Measurements from ENCODE around the gene SLC26A8.
A peak's percentile ranks its signal among the peaks of the same experiment; 100 is the strongest.
"Not testable (repeated sequence)": the region's sequence is repeated elsewhere in the genome, so short reads cannot be mapped to it uniquely, and the experiment has no call there.

The SLC26A8 gene

DNA sequence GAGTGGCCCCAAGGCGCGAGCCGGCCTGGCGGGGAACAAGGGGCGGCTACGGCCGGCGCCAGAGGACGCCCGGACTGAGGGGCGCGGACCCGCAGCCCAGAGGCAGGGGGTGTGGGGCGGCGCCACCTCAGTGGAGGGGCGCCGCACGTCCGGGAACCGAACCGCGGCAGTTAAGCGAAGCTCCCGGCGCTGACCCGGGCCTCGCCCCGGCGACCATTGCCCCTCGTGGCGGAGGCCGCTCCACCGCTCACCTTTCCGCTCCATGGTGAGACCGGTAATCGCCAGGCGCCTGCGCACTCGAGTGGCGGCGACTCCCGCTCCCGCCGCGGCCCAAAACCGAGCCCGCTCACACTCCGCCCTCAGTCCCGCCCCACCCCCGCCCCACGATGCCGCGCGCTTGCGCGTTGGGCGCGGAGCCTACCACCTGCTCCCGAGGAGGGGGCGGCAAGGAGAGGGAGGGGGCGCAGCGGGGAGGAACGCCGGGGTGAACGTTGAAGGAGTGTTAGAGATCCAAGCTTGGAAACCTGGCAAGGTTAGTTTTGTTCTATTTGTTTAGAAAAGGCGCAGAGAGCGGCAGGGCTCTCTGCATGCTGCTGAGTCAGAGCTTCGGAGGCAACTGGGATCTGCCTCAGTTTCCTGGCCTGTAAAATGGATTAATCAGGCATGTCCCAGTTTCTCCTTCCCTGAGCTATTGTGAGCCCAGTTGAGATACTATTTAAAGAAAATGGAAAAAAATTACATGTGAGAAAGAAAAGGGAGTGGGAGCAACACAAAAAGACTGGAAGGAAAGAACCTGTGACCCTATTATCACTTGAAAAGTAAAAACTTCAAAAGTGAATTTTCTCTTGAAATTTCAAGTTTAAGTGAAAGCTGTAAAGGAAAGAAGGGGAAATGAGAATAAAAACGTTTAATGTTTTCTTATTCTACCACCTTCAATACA is 103.4 kb downstream of the SLC26A8 start, which contains the start of gene SRPK1:
Gene SRPK1, minus strand, starts transcription at position 306 of the 940 bp plus-strand sequence. Its CDS starts 42 bp downstream, at position 264.
- no peak for DNase-seq (ENCODE audit: low read depth)
- H3K4me3 ChIP-seq (ENCODE audit: control insufficient read depth, low read depth, low read length) = peak within 1 kb of the TSS; percentile 72
- TF ChIP-seq, protein P1, sequence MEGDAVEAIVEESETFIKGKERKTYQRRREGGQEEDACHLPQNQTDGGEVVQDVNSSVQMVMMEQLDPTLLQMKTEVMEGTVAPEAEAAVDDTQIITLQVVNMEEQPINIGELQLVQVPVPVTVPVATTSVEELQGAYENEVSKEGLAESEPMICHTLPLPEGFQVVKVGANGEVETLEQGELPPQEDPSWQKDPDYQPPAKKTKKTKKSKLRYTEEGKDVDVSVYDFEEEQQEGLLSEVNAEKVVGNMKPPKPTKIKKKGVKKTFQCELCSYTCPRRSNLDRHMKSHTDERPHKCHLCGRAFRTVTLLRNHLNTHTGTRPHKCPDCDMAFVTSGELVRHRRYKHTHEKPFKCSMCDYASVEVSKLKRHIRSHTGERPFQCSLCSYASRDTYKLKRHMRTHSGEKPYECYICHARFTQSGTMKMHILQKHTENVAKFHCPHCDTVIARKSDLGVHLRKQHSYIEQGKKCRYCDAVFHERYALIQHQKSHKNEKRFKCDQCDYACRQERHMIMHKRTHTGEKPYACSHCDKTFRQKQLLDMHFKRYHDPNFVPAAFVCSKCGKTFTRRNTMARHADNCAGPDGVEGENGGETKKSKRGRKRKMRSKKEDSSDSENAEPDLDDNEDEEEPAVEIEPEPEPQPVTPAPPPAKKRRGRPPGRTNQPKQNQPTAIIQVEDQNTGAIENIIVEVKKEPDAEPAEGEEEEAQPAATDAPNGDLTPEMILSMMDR (IDR thresholded peaks at IDR 0.05; ENCODE audit: control insufficient read depth, insufficient read depth, low read depth, low read length, missing control alignments) = no peak

DNA sequence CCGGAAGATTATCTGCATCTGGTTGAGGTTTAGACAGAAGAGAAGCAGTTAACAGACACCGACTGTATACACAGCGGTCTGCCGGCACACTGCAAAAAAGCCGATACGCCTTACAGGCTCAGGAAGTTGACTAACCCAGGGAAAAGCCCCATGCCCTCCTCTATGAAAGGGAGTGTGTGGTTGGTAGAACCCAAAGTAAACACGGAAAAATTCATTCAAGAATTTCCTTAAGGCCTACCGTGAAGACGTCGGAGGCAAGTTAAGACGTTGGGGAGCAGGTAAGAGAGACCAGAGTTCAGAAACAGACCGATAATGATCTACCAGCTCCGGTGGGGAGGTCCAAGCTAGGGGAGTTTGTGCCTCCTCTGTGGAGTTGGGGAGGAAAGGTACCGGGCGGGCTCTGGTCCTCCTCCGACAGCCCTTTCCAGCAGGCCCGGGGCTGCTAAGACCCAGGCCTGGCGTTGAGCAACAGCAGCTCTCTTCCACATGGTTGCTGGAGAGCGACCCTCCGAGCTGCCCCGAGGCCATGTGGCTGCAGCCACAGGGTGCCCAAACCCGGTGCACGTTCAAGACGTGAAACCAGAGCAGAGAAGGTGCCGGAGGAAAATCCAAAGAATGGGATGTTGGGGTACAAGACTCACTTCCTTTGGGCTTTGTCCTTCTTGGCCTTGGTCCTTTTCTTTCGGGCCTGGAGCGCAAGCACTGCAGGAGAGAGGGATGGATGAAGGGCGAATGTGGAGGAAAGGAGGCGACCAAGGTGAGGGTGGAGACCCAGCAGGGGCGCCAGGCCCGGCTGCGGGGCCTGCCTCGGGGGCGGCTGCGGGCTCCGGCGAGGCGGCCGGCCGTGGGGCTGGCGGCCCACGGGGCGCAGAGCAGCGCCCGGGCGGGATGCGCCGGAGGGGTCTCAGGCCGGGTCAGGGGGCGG is 104.4 kb downstream of the SLC26A8 start:
- H3K4me3 ChIP-seq (ENCODE audit: control insufficient read depth, low read depth, low read length) = peak overlapping the region; percentile 72
- DNase-seq (ENCODE audit: low read depth) = no peak
- TF ChIP-seq, protein P1 (IDR thresholded peaks at IDR 0.05; ENCODE audit: control insufficient read depth, insufficient read depth, low read depth, low read length, missing control alignments) = no peak

DNA sequence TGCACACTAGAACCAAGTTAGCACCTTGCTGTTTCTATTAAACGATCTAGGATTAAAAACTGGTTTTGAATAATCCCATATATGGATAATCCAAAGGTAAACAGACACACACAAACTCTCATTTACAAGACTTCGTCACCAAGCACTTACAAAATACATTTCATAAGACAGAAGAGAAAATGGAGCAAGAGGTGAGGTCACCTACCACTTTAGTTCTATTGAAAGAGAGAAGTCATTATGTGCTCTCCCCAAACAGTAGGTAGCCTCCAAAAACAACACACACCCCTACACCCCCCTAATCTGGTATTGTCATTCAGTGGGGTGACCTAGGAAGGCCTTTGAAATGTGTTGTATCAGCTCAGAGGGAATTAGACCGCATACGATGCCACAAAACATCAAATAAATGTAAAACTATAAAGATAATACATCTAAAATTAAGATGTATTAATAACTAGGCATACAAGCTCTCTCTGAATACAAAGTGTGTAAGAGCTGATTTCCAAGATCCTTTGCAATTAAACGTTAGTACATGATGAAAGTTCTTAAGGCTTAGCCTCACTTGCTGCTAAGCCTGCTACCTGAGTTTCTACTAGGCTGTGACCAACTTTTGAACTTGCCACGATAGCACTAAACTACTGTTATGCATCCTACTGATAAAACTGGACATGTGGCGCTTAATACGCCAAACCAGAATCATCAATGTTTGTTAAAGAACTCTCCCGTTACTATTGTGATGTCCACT is 105.2 kb downstream of the SLC26A8 start:
- TF ChIP-seq, protein P1 (IDR thresholded peaks at IDR 0.05; ENCODE audit: control insufficient read depth, insufficient read depth, low read depth, low read length, missing control alignments) = no peak
- no peak for DNase-seq (ENCODE audit: low read depth)
- peak overlapping the region; percentile 72 for H3K4me3 ChIP-seq (ENCODE audit: control insufficient read depth, low read depth, low read length)

DNA sequence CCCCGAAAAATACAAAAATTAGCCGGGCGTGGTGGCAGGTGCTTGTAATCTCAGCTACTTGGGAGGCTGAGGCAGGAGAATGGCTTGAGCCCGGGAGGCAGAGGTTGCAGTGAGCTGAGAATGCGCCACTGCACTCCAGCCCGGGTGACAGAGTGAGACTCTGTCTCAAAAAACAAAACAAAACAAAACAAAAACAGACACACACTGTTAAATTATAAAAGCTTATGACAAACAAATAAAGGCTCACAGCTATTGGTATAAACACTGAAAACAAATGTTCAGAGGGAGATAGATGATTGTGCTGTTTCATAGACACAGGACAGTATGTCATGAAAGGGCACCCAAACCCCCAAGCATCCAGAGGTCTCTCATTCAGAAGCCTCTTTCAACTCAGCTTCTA is 107.5 kb downstream of the SLC26A8 start:
- not testable (repeated sequence) for H3K4me3 ChIP-seq (ENCODE audit: control insufficient read depth, low read depth, low read length); DNase-seq (ENCODE audit: low read depth)

DNA sequence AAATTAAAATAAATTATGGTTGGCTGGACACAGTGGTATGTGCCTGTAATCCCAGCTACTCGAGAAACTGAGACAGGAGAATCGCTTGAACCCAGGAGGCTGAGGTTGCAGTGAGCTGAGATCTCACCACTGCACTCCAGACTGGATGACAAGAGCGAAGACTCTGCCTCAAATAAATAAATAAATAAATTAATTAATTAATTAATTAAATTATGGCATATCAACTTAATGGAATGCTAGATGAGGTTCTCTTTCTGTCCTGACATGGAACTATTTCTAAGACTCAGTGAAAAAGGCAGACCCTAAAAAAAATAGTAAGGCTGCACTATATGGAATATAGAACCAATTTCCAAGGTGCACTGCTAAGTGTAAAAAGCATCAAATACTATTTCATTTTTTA is 108.4 kb downstream of the SLC26A8 start:
- no peak for DNase-seq (ENCODE audit: low read depth)
- no peak overlapping the region for H3K4me3 ChIP-seq (ENCODE audit: control insufficient read depth, low read depth, low read length)
- TF ChIP-seq, protein P1 (IDR thresholded peaks at IDR 0.05; ENCODE audit: control insufficient read depth, insufficient read depth, low read depth, low read length, missing control alignments) = no peak

DNA sequence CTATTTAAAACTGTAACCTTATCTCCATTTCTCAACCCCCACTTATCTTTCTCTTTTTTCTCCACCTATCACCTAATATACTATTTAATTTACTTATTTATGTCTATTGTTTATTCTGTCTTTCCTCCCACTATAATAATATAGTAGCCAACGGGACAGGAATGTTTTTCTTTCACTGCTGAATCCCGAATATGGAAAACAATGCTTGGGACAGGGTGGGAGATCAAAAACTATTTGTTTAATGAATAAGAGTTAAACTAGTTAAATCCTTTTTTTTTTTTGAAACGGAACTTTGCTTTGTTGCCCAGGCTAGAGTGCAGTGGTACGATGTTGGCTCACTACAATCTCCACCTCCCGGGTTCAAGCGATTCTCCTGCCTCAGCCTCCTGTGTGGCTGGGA is 109.9 kb downstream of the SLC26A8 start:
- no peak overlapping the region for H3K4me3 ChIP-seq (ENCODE audit: control insufficient read depth, low read depth, low read length)
- no peak for DNase-seq (ENCODE audit: low read depth)
- TF ChIP-seq, protein P1 (IDR thresholded peaks at IDR 0.05; ENCODE audit: control insufficient read depth, insufficient read depth, low read depth, low read length, missing control alignments) = no peak

All from AG09309 (cell line).